Measurements from ENCODE around the gene CORO7.

CORO7 gene

GRCh38 chr16:4416200-4417032 lies at the start of gene CORO7:
CORO7 (minus strand) TSS chr16:4416596; CDS start chr16:4416518, 78 bp downstream.
- DNase-seq (ENCODE audit: low spot score), result peak; percentile 92

- DNase-seq (ENCODE audit: low spot score), result no peak
Observed at GRCh38 chr16:4463522-4464163, 47.2 kb upstream of the CORO7 start.

GRCh38 chr16:4461250-4462085 lies 45.1 kb upstream of the CORO7 start:
- peak; percentile 43 for DNase-seq (ENCODE audit: low spot score)

GRCh38 chr16:4460936-4461249 lies 44.5 kb upstream of the CORO7 start:
- no peak for DNase-seq (ENCODE audit: low spot score)

GRCh38 chr16:4455951-4456350 lies 39.6 kb upstream of the CORO7 start:
- no peak for DNase-seq (ENCODE audit: low spot score)

- no peak for DNase-seq (ENCODE audit: low spot score)
Observed at GRCh38 chr16:4455081-4455480, 38.7 kb upstream of the CORO7 start.

GRCh38 chr16:4454623-4455022 lies 38.2 kb upstream of the CORO7 start:
- DNase-seq (ENCODE audit: low spot score), result no peak

GRCh38 chr16:4452674-4453073 lies 36.3 kb upstream of the CORO7 start:
- no peak for DNase-seq (ENCODE audit: low spot score)

- no peak for DNase-seq (ENCODE audit: low spot score)
Observed at GRCh38 chr16:4450931-4451519, 34.6 kb upstream of the CORO7 start.

GRCh38 chr16:4450430-4450829 lies 34.0 kb upstream of the CORO7 start:
- DNase-seq (ENCODE audit: low spot score), result no peak

GRCh38 chr16:4443986-4444385 lies 27.6 kb upstream of the CORO7 start:
- DNase-seq (ENCODE audit: low spot score), result no peak

- no peak for DNase-seq (ENCODE audit: low spot score)
Observed at GRCh38 chr16:4443271-4443670, 26.9 kb upstream of the CORO7 start.

- no peak for DNase-seq (ENCODE audit: low spot score)
Observed at GRCh38 chr16:4442371-4442770, 26.0 kb upstream of the CORO7 start.

GRCh38 chr16:4437366-4437765 lies 21.0 kb upstream of the CORO7 start:
- DNase-seq (ENCODE audit: low spot score), result no peak

GRCh38 chr16:4435337-4436067 lies 19.1 kb upstream of the CORO7 start:
- no peak for DNase-seq (ENCODE audit: low spot score)

GRCh38 chr16:4433914-4434787 lies 17.8 kb upstream of the CORO7 start:
- no peak for DNase-seq (ENCODE audit: low spot score)

GRCh38 chr16:4433228-4433627 lies 16.8 kb upstream of the CORO7 start:
- no peak for DNase-seq (ENCODE audit: low spot score)

GRCh38 chr16:4431023-4431422 lies 14.6 kb upstream of the CORO7 start:
- no peak for DNase-seq (ENCODE audit: low spot score)

GRCh38 chr16:4428500-4428899 lies 12.1 kb upstream of the CORO7 start:
- DNase-seq (ENCODE audit: low spot score), result no peak

GRCh38 chr16:4426722-4427372 lies 10.5 kb upstream of the CORO7 start:
- DNase-seq (ENCODE audit: low spot score), result no peak
